HL-60 (cell line): ENCODE results near the gene FSD1L.

Source experiments
- DNase-seq, 2 experiments: peaks; one replicate each; pipeline ENCODE4 v3.0.0-alpha.2; 2010 to 2020; ENCODE audit warnings: low read depth in 1 of 2, low spot score in 1 of 2
- H3K27ac ChIP-seq: fragments of 250-450 bp; sonication (Bioruptor Pico); replicated peaks from 2 replicates; pipeline ENCODE4 v1.5.1; 2020; ENCODE audit warnings: mild to moderate bottlenecking, moderate library complexity
- H3K27me3 ChIP-seq: fragments of 250-450 bp; sonication (Bioruptor Pico); 2 replicates; pipeline ENCODE4 v1.5.1; 2021; ENCODE audit warnings: mild to moderate bottlenecking, moderate library complexity; ENCODE audit not compliant: insufficient read depth, poor library complexity, severe bottlenecking
- H3K4me3 ChIP-seq: replicated peaks from 2 replicates; pipeline ENCODE4 v1.5.1; 2011; ENCODE audit warnings: mild to moderate bottlenecking, control low read depth, low read length; ENCODE audit not compliant: insufficient read depth
- CTCF ChIP-seq: IDR thresholded peaks from one replicate; pipeline ENCODE4 v1.5.1; 2011; ENCODE audit warnings: low read length, control low read depth, inconsistent platforms; ENCODE audit not compliant: insufficient read depth
- GABPA ChIP-seq: IDR thresholded peaks from 2 replicates; pipeline ENCODE4 v1.6.1; 2012; ENCODE audit warnings: low read depth
- POLR2AphosphoS5 ChIP-seq: IDR thresholded peaks from 2 replicates; pipeline ENCODE4 v1.6.1; 2012; ENCODE audit warnings: low read depth
- REST ChIP-seq: IDR thresholded peaks from 2 replicates; pipeline ENCODE4 v1.6.1; 2012; ENCODE audit warnings: low read depth; ENCODE audit not compliant: insufficient replicate concordance
- SPI1 ChIP-seq: IDR thresholded peaks from 2 replicates; pipeline ENCODE4 v1.6.1; 2012; ENCODE audit warnings: low read depth, mild to moderate bottlenecking, borderline replicate concordance

The FSD1L gene

GRCh38 chr9:105413525-105413924 is 34.3 kb upstream of the FSD1L start:
- no peak for TF ChIP-seq GABPA
- TF ChIP-seq SPI1 = no peak
- no peak for TF ChIP-seq REST
- no peak for TF ChIP-seq POLR2AphosphoS5
- no peak for TF ChIP-seq CTCF
- Histone ChIP-seq H3K4me3 (no peak overlapping the region), H3K27me3 (no peaks in the 10 kb centered on the region), H3K27ac (no peak overlapping the region)
- no peak for DNase-seq

GRCh38 chr9:105414947-105415661 is 32.7 kb upstream of the FSD1L start:
- TF ChIP-seq REST = no peak
- peak; percentile 58 for TF ChIP-seq CTCF

GRCh38 chr9:105415662-105415980 is 32.2 kb upstream of the FSD1L start:
- Histone ChIP-seq H3K27me3 (no peaks in the 10 kb centered on the region), H3K4me3 (no peak overlapping the region), H3K27ac (no peak overlapping the region)
- TF ChIP-seq GABPA = no peak
- DNase-seq = no peak

More at GRCh38 chr9:105414947-105415661, 32.7 kb upstream of the FSD1L start:
- no peaks in the 10 kb centered on the region for H3K27me3 ChIP-seq
- peak in 1 of 2 experiments; percentile 39 for DNase-seq
- no peak overlapping the region for H3K4me3 ChIP-seq
- no peak overlapping the region for H3K27ac ChIP-seq

- H3K27me3 ChIP-seq = no peaks in the 10 kb centered on the region
- H3K4me3 ChIP-seq = no peak overlapping the region
- no peak overlapping the region for H3K27ac ChIP-seq
- TF ChIP-seq SPI1 = no peak
- TF ChIP-seq POLR2AphosphoS5 = no peak
- no peak for DNase-seq
Observed at GRCh38 chr9:105416840-105417239, 31.0 kb upstream of the FSD1L start.
